ENCODE data around the gene EPAS1.

DNA sequence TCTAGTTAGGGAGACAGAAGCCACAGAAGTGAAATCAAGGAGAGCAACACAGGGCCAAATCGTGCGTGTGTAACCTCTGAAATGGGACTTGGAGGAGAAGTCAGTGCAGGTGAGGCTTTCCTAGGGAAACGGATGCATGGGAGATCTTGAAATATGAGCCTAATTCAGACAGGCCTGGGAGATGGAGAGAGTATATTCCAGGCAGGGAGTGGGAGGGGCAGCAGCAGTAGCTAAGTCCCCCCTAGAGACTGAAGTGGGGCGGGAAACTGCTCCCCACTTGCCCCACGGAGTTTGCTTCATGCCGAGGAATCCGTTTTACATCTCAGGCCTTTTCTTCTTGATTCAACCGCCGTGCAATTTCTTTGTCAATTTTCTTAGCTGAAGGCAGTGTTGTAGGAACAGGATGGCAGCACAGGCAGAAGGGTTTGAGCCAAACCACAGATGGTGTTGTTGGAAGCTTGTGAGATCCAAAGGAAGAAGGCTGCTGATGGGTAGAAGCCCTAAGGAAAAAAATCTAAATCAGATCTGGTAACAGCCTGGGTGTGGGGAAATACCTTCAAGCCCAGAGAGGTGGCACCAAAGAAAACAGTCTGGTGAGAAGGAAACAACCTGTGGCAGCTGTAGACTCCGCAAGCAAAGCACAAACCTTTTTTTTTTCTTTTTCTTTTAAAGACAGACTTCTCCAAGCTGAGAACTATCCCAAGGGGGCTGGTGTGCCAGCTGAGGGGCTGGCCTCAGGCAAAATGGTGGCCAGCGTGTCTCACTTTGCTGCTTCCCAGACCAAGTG lies 40.2 kb downstream of the EPAS1 start:
- TF ChIP-seq TAF1 (IDR thresholded peaks at IDR 0.05; ENCODE audit: borderline replicate concordance, low read depth, low read length) (no peak), NRF1 (IDR thresholded peaks at IDR 0.05; ENCODE audit: low read depth, low read length) (no peak), RFX5 (IDR thresholded peaks at IDR 0.05; ENCODE audit: low read length) (no peak), MEF2A (IDR thresholded peaks at IDR 0.05; ENCODE audit: borderline replicate concordance, low read depth) (no peak)
- TF ChIP-seq, protein P1, sequence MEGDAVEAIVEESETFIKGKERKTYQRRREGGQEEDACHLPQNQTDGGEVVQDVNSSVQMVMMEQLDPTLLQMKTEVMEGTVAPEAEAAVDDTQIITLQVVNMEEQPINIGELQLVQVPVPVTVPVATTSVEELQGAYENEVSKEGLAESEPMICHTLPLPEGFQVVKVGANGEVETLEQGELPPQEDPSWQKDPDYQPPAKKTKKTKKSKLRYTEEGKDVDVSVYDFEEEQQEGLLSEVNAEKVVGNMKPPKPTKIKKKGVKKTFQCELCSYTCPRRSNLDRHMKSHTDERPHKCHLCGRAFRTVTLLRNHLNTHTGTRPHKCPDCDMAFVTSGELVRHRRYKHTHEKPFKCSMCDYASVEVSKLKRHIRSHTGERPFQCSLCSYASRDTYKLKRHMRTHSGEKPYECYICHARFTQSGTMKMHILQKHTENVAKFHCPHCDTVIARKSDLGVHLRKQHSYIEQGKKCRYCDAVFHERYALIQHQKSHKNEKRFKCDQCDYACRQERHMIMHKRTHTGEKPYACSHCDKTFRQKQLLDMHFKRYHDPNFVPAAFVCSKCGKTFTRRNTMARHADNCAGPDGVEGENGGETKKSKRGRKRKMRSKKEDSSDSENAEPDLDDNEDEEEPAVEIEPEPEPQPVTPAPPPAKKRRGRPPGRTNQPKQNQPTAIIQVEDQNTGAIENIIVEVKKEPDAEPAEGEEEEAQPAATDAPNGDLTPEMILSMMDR (IDR thresholded peaks at IDR 0.05), result no peak
- TF ChIP-seq, protein P2, sequence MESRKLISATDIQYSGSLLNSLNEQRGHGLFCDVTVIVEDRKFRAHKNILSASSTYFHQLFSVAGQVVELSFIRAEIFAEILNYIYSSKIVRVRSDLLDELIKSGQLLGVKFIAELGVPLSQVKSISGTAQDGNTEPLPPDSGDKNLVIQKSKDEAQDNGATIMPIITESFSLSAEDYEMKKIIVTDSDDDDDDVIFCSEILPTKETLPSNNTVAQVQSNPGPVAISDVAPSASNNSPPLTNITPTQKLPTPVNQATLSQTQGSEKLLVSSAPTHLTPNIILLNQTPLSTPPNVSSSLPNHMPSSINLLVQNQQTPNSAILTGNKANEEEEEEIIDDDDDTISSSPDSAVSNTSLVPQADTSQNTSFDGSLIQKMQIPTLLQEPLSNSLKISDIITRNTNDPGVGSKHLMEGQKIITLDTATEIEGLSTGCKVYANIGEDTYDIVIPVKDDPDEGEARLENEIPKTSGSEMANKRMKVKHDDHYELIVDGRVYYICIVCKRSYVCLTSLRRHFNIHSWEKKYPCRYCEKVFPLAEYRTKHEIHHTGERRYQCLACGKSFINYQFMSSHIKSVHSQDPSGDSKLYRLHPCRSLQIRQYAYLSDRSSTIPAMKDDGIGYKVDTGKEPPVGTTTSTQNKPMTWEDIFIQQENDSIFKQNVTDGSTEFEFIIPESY (IDR thresholded peaks at IDR 0.05; ENCODE audit: borderline replicate concordance, low read depth), result no peak
